BLaER1 (cell line): ENCODE data around the gene LRRC3.
A peak's percentile ranks its signal among the peaks of the same experiment; 100 is the strongest.

Experiments
- H3K27ac ChIP-seq: shearing (Covaris generic); formaldehyde crosslinking; 2 replicates; pipeline ENCODE4 v1.8.1; 2022
- H3K27me3 ChIP-seq: shearing (Covaris generic); formaldehyde crosslinking; 2 replicates; pipeline ENCODE4 v1.8.1; 2022
- H3K36me3 ChIP-seq: shearing (Covaris generic); formaldehyde crosslinking; 2 replicates; pipeline ENCODE4 v1.8.1; 2022
- H3K4me1 ChIP-seq: shearing (Covaris generic); formaldehyde crosslinking; 2 replicates; pipeline ENCODE4 v1.8.1; 2022
- H3K4me2 ChIP-seq: shearing (Covaris generic); formaldehyde crosslinking; 2 replicates; pipeline ENCODE4 v1.8.1; 2022
- H3K4me3 ChIP-seq: shearing (Covaris generic); formaldehyde crosslinking; 2 replicates; pipeline ENCODE4 v1.8.1; 2022
- H3K9ac ChIP-seq: shearing (Covaris generic); formaldehyde crosslinking; 2 replicates; pipeline ENCODE4 v1.8.1; 2022
- H3K9me3 ChIP-seq: shearing (Covaris generic); formaldehyde crosslinking; 2 replicates; pipeline ENCODE4 v1.8.1; 2022
- H4K20me1 ChIP-seq: shearing (Covaris generic); formaldehyde crosslinking; 2 replicates; pipeline ENCODE4 v1.8.1; 2022
- Cebpa-rat ChIP-seq: shearing (Covaris generic); IDR thresholded peaks from 2 replicates; pipeline ENCODE4 v1.8.1; 2022

Gene LRRC3

GRCh38 chr21:44484498-44485253, 29.4 kb downstream of the LRRC3 start:
- TF ChIP-seq Cebpa-rat = no peak
- Histone ChIP-seq H3K4me3 (peak overlapping the region; percentile 66; the same call in 1 of the 2 replicates), H3K27me3 (no peaks in the 10 kb centered on the region), H3K9me3 (peaks cover 5% of the 10 kb centered on the region; the same call in 1 of the 2 replicates), H4K20me1 (no peaks in the 10 kb centered on the region), H3K9ac (no peak overlapping the region; the same call in 1 of the 2 replicates), H3K4me1 (peaks cover 55% of the 10 kb centered on the region), H3K36me3 (no peaks in the 10 kb centered on the region), H3K4me2 (peak overlapping the region; percentile 77), H3K27ac (no peak overlapping the region)

DNA sequence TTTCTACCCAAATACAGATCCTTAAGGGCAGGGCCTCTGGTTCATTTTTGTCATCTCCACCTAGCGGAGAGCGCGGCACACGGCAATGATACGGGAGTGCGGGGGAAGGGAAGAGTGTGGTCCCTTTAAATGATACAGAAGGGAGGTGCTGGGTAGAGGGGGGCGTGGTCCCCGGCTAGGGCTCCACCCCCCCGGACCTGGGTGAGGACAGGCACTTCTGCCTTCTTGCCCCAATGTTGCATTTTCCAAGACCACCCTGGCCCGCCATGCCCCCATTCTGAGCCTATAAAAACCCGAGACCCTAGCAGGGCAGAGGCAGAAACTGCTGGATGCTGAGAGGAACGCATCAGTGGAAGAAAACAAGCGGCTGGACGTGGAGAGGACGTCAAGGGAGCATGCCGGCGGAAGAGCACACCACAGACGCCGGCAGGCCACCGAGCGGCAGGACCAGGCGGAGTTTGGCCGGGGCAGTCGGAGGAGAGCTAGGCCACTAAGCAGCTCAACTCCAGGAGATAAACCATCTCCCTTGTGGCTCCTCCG, 30.0 kb downstream of the LRRC3 start:
- peak overlapping the region; percentile 66 for H3K4me3 ChIP-seq
- no peaks in the 10 kb centered on the region for H4K20me1 ChIP-seq
- H3K4me1 ChIP-seq = peaks cover 48% of the 10 kb centered on the region
- H3K36me3 ChIP-seq = peaks cover 3% of the 10 kb centered on the region
- no peaks in the 10 kb centered on the region for H3K27me3 ChIP-seq
- TF ChIP-seq Cebpa-rat = no peak
- peaks cover 5% of the 10 kb centered on the region; the same call in 1 of the 2 replicates for H3K9me3 ChIP-seq
- H3K9ac ChIP-seq = peak overlapping the region; percentile 65
- peak overlapping the region; percentile 77 for H3K4me2 ChIP-seq
- peak overlapping the region; percentile 33 for H3K27ac ChIP-seq

DNA sequence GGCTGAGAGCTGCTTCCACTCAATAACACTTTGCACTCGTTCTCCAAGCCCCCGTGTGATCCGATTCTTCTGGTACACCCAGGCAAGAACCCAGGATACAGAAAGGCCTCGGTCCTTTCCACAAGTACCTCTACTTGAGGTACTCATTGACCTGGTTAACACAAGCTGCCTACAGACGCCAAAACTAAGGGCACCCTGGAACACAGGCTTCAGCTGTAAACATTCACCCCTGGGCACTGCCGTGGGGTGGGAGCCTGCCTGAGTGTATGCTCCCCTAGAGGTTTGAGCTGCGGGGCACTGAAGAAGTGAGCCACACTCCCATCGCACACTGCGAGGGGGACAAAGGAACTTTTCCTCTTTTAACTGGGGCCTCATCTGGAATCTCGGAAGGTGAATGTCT, 30.5 kb downstream of the LRRC3 start:
- no peaks in the 10 kb centered on the region for H3K27me3 ChIP-seq
- peak overlapping the region; percentile 65 for H3K9ac ChIP-seq
- no peaks in the 10 kb centered on the region for H4K20me1 ChIP-seq
- H3K4me1 ChIP-seq = peaks cover 44% of the 10 kb centered on the region
- H3K36me3 ChIP-seq = peaks cover 8% of the 10 kb centered on the region
- peaks cover 5% of the 10 kb centered on the region; the same call in 1 of the 2 replicates for H3K9me3 ChIP-seq
- peak overlapping the region; percentile 33 for H3K27ac ChIP-seq
- no peak for TF ChIP-seq Cebpa-rat
- H3K4me3 ChIP-seq = peak overlapping the region; percentile 66
- peak overlapping the region; percentile 77 for H3K4me2 ChIP-seq

DNA sequence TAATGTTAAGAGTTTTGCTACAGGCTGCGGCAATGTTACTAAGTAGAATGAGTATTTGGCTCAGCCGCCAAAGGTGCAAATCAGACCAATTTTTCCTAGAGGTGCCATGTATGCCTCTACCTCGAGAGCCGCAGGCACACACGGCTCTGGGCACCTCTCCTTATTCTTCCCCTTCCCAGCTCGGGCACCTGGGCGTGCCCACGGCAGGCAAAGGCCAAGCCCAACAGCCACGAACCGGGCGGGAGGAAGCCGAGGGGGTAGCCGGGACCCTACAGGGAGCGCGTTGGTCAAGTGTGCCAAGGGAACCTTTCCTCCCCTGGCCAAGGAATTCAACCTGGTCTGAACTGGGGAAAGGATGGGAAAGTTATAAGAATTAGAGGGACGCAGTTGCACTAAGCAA, 31.0 kb downstream of the LRRC3 start:
- Histone ChIP-seq H3K4me1 (peaks cover 39% of the 10 kb centered on the region), H3K9me3 (peaks cover 5% of the 10 kb centered on the region; the same call in 1 of the 2 replicates), H3K4me3 (peak overlapping the region; percentile 66), H3K27me3 (no peaks in the 10 kb centered on the region), H3K27ac (peak overlapping the region; percentile 33; the same call in 1 of the 2 replicates), H4K20me1 (no peaks in the 10 kb centered on the region), H3K36me3 (peaks cover 10% of the 10 kb centered on the region), H3K4me2 (peak overlapping the region; percentile 77), H3K9ac (peak overlapping the region; percentile 65)
- TF ChIP-seq Cebpa-rat = no peak

DNA sequence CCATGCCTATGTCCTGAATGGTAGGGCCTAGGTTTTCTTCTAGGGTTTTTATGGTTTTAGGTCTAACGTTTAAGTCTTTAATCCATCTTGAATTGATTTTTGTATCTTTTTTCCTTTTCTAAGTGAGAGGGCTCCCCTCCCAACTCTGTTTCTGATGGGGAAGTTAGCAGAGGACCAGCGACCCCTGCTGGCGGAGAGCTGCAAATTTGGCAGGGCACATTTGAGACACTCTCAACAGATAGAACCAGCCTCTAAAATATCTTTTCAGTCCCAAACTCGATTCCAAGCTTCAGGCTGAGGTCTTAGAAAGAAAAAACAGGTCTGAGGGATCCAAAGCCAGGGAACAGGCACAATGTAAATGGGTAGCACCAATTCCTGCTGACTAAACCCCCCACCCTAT, 32.5 kb downstream of the LRRC3 start:
- Histone ChIP-seq H4K20me1 (no peaks in the 10 kb centered on the region), H3K36me3 (peaks cover 24% of the 10 kb centered on the region), H3K27ac (no peak overlapping the region), H3K27me3 (no peaks in the 10 kb centered on the region), H3K9me3 (peaks cover 20% of the 10 kb centered on the region), H3K4me2 (no peak overlapping the region), H3K9ac (no peak overlapping the region), H3K4me1 (peaks cover 25% of the 10 kb centered on the region), H3K4me3 (no peak overlapping the region)
- no peak for TF ChIP-seq Cebpa-rat

DNA sequence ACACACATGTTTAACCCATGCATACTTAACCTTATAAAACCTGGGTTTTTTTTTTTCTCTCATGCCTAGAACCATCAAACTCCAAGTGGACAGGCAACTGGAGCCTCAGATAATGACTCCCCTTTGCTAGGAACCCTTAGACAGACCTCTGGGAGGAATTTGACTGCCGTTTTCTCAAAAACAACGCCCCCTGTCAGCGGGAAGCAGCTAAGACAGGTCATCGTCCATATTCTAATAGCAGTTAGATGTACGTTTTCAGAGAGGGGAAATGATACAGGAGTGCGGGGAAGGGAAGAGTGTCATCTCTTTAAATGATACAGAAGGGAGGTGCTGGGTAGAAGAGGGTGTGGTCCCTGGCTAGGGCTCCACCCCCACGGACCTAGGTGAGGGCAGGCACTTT, 34.7 kb downstream of the LRRC3 start:
- Histone ChIP-seq H3K9me3 (peaks cover 38% of the 10 kb centered on the region), H4K20me1 (no peaks in the 10 kb centered on the region), H3K36me3 (peaks cover 45% of the 10 kb centered on the region), H3K27ac (no peak overlapping the region), H3K4me1 (peaks cover 19% of the 10 kb centered on the region), H3K9ac (no peak overlapping the region), H3K4me2 (no peak overlapping the region), H3K27me3 (no peaks in the 10 kb centered on the region), H3K4me3 (no peak overlapping the region)
- no peak for TF ChIP-seq Cebpa-rat

- Histone ChIP-seq H4K20me1 (no peaks in the 10 kb centered on the region), H3K36me3 (peaks cover 49% of the 10 kb centered on the region), H3K9me3 (peaks cover 38% of the 10 kb centered on the region), H3K4me2 (no peak overlapping the region), H3K27ac (no peak overlapping the region), H3K4me3 (no peak overlapping the region), H3K4me1 (peaks cover 17% of the 10 kb centered on the region), H3K27me3 (no peaks in the 10 kb centered on the region), H3K9ac (no peak overlapping the region)
- TF ChIP-seq Cebpa-rat = no peak
These were observed 35.1 kb downstream of the LRRC3 start for GRCh38 chr21:44490405-44490804.

DNA sequence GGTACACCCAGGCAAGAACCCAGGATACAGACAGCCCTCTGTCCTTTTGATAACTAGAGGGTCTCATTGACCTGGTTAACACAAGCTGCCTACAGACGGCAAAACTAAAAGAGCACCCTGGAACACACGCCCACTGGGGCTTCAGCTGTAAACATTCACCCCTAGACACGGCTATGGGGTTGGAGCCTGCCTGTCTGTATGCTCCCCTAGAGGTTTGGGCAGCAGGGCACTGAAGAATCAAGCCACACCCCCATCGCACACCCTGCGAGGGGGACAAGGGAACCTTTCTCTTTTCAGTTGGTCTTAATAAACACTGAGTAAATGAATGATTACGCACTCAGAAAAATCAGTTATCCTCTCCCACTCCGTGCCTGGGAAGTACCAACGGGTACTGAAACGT, 35.5 kb downstream of the LRRC3 start:
- no peak for TF ChIP-seq Cebpa-rat
- no peak overlapping the region for H3K9ac ChIP-seq
- H3K4me1 ChIP-seq = peaks cover 17% of the 10 kb centered on the region
- no peaks in the 10 kb centered on the region for H3K27me3 ChIP-seq
- no peak overlapping the region for H3K4me3 ChIP-seq
- H3K36me3 ChIP-seq = peaks cover 49% of the 10 kb centered on the region
- H3K9me3 ChIP-seq = peaks cover 38% of the 10 kb centered on the region
- no peaks in the 10 kb centered on the region for H4K20me1 ChIP-seq
- no peak overlapping the region for H3K4me2 ChIP-seq
- no peak overlapping the region for H3K27ac ChIP-seq

GRCh38 chr21:44492567-44493385, 37.5 kb downstream of the LRRC3 start:
- H3K36me3 ChIP-seq = peaks cover 49% of the 10 kb centered on the region
- peaks cover 29% of the 10 kb centered on the region for H3K4me1 ChIP-seq

More at GRCh38 chr21:44492567-44493385, 37.5 kb downstream of the LRRC3 start:
- no peaks in the 10 kb centered on the region for H3K27me3 ChIP-seq
- H3K27ac ChIP-seq = no peak overlapping the region
- no peak overlapping the region for H3K9ac ChIP-seq
- no peak overlapping the region for H3K4me3 ChIP-seq
- H3K9me3 ChIP-seq = peaks cover 38% of the 10 kb centered on the region
- TF ChIP-seq Cebpa-rat = no peak
- H4K20me1 ChIP-seq = no peaks in the 10 kb centered on the region
- H3K4me2 ChIP-seq = no peak overlapping the region
